GM23338 (cell line): ENCODE data around the gene MECP2. TPM values are rescaled to one million over a fixed set of nuclear protein-coding genes. Genes with fewer than 3 reads are reported as not detected.
"Not testable (repeated sequence)": the region's sequence is repeated elsewhere in the genome, so short reads cannot be mapped to it uniquely, and the experiment has no call there.

Experiments
- ATAC-seq: fragments of 200-7000 bp; cut with Tn5 transposase; 3 replicates; pipeline ENCODE4 v1.9.1; 2020
- DNase-seq: peaks from one replicate; pipeline ENCODE4 v3.0.0-alpha.2; 2015; ENCODE audit warnings: low spot score
- H2AFZ ChIP-seq: fragments of 200-600 bp; sonication (generic); 2 replicates; pipeline ENCODE4 v1.8.0; 2016; ENCODE audit warnings: antibody characterized with exemption, mild to moderate bottlenecking, moderate library complexity
- H3F3A ChIP-seq: fragments of 200-600 bp; sonication (generic); replicated peaks from 2 replicates; pipeline ENCODE4 v1.8.0; 2017; ENCODE audit warnings: antibody characterized with exemption, mixed run types, low read depth
- H3K27ac ChIP-seq: fragments of 200-600 bp; sonication (generic); 2 replicates; pipeline ENCODE4 v1.6.1; 2016; ENCODE audit warnings: low read depth
- H3K27me3 ChIP-seq: fragments of 200-600 bp; sonication (generic); 2 replicates; pipeline ENCODE4 v1.8.0; 2016; ENCODE audit warnings: mild to moderate bottlenecking, mixed run types, moderate library complexity; ENCODE audit not compliant: insufficient read depth
- H3K36me3 ChIP-seq: fragments of 200-600 bp; sonication (generic); 2 replicates; pipeline ENCODE4 v1.8.0; 2016; ENCODE audit warnings: mild to moderate bottlenecking; ENCODE audit not compliant: insufficient read depth
- H3K4me1 ChIP-seq: fragments of 200-600 bp; sonication (generic); 2 replicates; pipeline ENCODE4 v1.8.0; 2016; ENCODE audit warnings: mild to moderate bottlenecking, moderate library complexity; ENCODE audit not compliant: insufficient read depth
- H3K4me2 ChIP-seq: fragments of 200-600 bp; sonication (generic); 2 replicates; pipeline ENCODE4 v1.7.1; 2017; ENCODE audit warnings: mixed run types
- H3K4me3 ChIP-seq: fragments of 200-600 bp; sonication (generic); 2 replicates; pipeline ENCODE4 v1.6.1; 2016; ENCODE audit warnings: mixed run types
- H3K79me2 ChIP-seq: fragments of 200-600 bp; sonication (generic); replicated peaks from 2 replicates; pipeline ENCODE4 v1.8.0; 2017; ENCODE audit warnings: mild to moderate bottlenecking; ENCODE audit not compliant: insufficient read depth
- H3K9me2 ChIP-seq: fragments of 200-600 bp; sonication (generic); 2 replicates; pipeline ENCODE4 v1.8.0; 2017; ENCODE audit not compliant: insufficient read depth
- H4K20me1 ChIP-seq: fragments of 200-600 bp; sonication (generic); replicated peaks from 2 replicates; pipeline ENCODE4 v1.8.0; 2017; ENCODE audit warnings: mild to moderate bottlenecking; ENCODE audit not compliant: insufficient read depth
- H3K27ac Mint-ChIP-seq: 2 replicates; pipeline ENCODE4 v1.8.0; 2020; ENCODE audit warnings: inconsistent platforms, mild to moderate bottlenecking, moderate library complexity, mixed read lengths
- H3K27me3 Mint-ChIP-seq: 3 replicates; pipeline ENCODE4 v1.8.0; 2022; ENCODE audit warnings: low read depth, mild to moderate bottlenecking, moderate library complexity, mixed read lengths, inconsistent platforms; ENCODE audit not compliant: insufficient read depth, poor library complexity
- H3K36me3 Mint-ChIP-seq: 3 replicates; pipeline ENCODE4 v1.8.0; 2021; ENCODE audit warnings: low read depth, mild to moderate bottlenecking, inconsistent platforms, moderate library complexity, mixed read lengths
- H3K4me1 Mint-ChIP-seq: 3 replicates; pipeline ENCODE4 v1.8.0; 2020; ENCODE audit warnings: mild to moderate bottlenecking, inconsistent platforms, mixed read lengths
- H3K4me3 Mint-ChIP-seq: 3 replicates; pipeline ENCODE4 v1.8.0; 2021; ENCODE audit warnings: moderate library complexity, mild to moderate bottlenecking, inconsistent platforms, mixed read lengths
- H3K9me3 Mint-ChIP-seq: 3 replicates; pipeline ENCODE4 v1.8.0; 2020; ENCODE audit warnings: moderate library complexity, mild to moderate bottlenecking, inconsistent platforms, mixed read lengths
- EZH2 ChIP-seq: fragments of 200-600 bp; sonication (generic); IDR thresholded peaks from one replicate; pipeline ENCODE4 v1.8.0; 2017; ENCODE audit warnings: antibody characterized with exemption, mild to moderate bottlenecking, low read depth; ENCODE audit not compliant: unreplicated experiment
- JUNB ChIP-seq: IDR thresholded peaks from one replicate; pipeline ENCODE4 v1.6.1; 2016; ENCODE audit warnings: antibody characterized with exemption; ENCODE audit not compliant: unreplicated experiment
- NANOG ChIP-seq: IDR thresholded peaks from 2 replicates; pipeline ENCODE4 v1.6.1; 2016; ENCODE audit warnings: antibody characterized with exemption, borderline replicate concordance
- POLR2AphosphoS5 ChIP-seq: IDR thresholded peaks from 2 replicates; pipeline ENCODE4 v1.6.1; 2016; ENCODE audit warnings: antibody characterized with exemption, low read depth
- STAT1 ChIP-seq: IDR thresholded peaks from one replicate; pipeline ENCODE4 v1.6.1; 2016; ENCODE audit warnings: antibody characterized with exemption; ENCODE audit not compliant: unreplicated experiment
- ZNF114 ChIP-seq: fragments of 250-450 bp; sonication (Bioruptor Pico); IDR thresholded peaks from 2 replicates; pipeline ENCODE4 v1.5.0; 2020; ENCODE audit warnings: mild to moderate bottlenecking, moderate library complexity
- polyA plus RNA-seq: library from polyadenylated mRNA; unstranded; fragments of >200 nt; fragmentation: Nextera tagmentation; extraction: Ambion mirVana; gene quantifications from 2 replicates; pipeline ENCODE4 v1.2.1, GENCODE V29; 2016
- total RNA-seq: library from RNA; depleted of rRNA; stranded (reverse); fragments of >200 nt; shearing (Covaris generic); gene quantifications from 2 replicates; pipeline ENCODE4 v1.2.3, GENCODE V29; 2014
- TF ChIP-seq, protein P1 (sequence below), 2 experiments: fragments of 200-600 bp in 1 of 2; sonication (generic) in 1 of 2; conservative IDR thresholded peaks; 2 replicates each; pipeline versions ENCODE4 v1.5.1 to v1.6.1; 2016 to 2017; ENCODE audit warnings: antibody characterized with exemption in 2 of 2, low read depth in 2 of 2, mild to moderate bottlenecking in 2 of 2, moderate library complexity in 1 of 2
- TF ChIP-seq, protein P2 (sequence below): IDR thresholded peaks from 2 replicates; pipeline ENCODE4 v1.6.1; 2016; ENCODE audit warnings: antibody characterized with exemption

The MECP2 gene
- total and polyA plus RNA-seq, 2 experiments from 2014 or later: 27.7 to 32.7 TPM

DNA sequence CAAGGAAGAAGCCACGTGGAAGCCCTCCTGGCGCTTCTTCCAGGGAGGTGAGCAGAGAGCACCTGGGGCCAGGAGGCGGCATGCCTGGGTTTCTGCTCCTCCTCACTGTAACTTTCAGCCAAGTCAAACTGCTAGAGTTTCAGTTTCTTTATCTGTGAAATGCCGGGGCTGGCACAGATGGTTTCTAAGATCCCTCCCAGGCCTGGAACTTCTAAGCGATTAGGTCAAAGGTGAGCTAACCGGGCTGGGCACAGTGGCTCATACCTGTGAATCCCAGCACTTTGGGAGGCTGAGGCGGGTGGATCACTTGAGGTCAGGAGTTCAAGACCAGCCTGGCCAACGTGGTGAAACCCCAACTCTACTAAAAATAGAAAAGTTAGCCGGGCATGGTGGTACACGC, 117.1 kb downstream of the MECP2 start:
- not testable (repeated sequence) for H4K20me1 ChIP-seq, H3K4me1 ChIP-seq, H3K9me3 Mint-ChIP-seq, H2AFZ ChIP-seq, H3K36me3 Mint-ChIP-seq, H3K4me2 ChIP-seq, H3K27me3 ChIP-seq, DNase-seq, H3K4me3 Mint-ChIP-seq, H3K9me2 ChIP-seq, H3K27me3 Mint-ChIP-seq, H3K79me2 ChIP-seq, H3F3A ChIP-seq, H3K36me3 ChIP-seq, H3K4me1 Mint-ChIP-seq, H3K4me3 ChIP-seq, ATAC-seq, H3K27ac Mint-ChIP-seq, H3K27ac ChIP-seq

DNA sequence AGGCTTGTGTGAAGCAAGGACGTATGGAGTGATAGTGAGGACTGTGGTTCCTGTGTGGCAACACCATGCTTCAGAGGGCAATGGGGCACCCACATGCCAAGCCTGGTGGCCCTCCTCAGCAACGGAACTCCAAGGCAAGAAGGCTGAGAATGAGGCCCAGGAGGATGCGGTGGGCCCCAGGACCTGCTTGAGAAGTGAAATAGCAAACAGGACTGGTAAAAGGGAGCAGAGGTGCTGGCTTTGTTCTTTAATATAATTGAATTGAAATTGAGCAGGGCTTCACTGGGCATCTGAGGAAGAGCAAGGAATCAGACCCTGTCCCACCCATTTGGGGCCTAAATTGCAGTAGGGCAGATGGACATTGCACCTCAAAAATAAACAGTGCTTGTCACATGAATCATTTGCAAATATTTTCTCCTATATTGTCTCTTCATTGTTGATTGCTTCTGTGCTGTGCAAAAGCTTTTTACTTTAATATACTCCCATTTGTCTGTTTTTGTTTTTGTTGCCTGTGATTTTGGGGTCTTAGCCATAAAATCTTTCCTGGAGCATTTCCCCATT, 122.7 kb downstream of the MECP2 start:
- peaks cover 7% of the 10 kb centered on the region for H3K79me2 ChIP-seq
- no peaks in the 10 kb centered on the region; the same call in 2 of the 3 replicates for H3K9me3 Mint-ChIP-seq
- H3K4me3 ChIP-seq: no peak overlapping the region
- H3K27me3 Mint-ChIP-seq: peaks cover 2% of the 10 kb centered on the region
- H3K27me3 ChIP-seq: no peaks in the 10 kb centered on the region
- no peaks in the 10 kb centered on the region for H3K4me1 ChIP-seq
- no peaks in the 10 kb centered on the region for H3K36me3 ChIP-seq
- H3K27ac Mint-ChIP-seq: no peak overlapping the region
- H2AFZ ChIP-seq: no peak overlapping the region
- 0 out of 2 replicates have a peak, but pooled peaks cover 4% of the 10 kb centered on the region for H3F3A ChIP-seq
- no peak overlapping the region; the same call in 2 of the 3 replicates for H3K4me3 Mint-ChIP-seq
- ATAC-seq: no peak
- H4K20me1 ChIP-seq: no peaks in the 10 kb centered on the region
- no peak for TF ChIP-seq EZH2
- TF ChIP-seq POLR2AphosphoS5: no peak
- TF ChIP-seq, protein P1, sequence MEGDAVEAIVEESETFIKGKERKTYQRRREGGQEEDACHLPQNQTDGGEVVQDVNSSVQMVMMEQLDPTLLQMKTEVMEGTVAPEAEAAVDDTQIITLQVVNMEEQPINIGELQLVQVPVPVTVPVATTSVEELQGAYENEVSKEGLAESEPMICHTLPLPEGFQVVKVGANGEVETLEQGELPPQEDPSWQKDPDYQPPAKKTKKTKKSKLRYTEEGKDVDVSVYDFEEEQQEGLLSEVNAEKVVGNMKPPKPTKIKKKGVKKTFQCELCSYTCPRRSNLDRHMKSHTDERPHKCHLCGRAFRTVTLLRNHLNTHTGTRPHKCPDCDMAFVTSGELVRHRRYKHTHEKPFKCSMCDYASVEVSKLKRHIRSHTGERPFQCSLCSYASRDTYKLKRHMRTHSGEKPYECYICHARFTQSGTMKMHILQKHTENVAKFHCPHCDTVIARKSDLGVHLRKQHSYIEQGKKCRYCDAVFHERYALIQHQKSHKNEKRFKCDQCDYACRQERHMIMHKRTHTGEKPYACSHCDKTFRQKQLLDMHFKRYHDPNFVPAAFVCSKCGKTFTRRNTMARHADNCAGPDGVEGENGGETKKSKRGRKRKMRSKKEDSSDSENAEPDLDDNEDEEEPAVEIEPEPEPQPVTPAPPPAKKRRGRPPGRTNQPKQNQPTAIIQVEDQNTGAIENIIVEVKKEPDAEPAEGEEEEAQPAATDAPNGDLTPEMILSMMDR (conservative IDR thresholded peaks at IDR 0.05; ENCODE audit: low read depth in 2 of 2): no peak
- no peak for TF ChIP-seq NANOG
- no peak for TF ChIP-seq JUNB
- TF ChIP-seq ZNF114 (CRISPR knock-in tag): no peak
- TF ChIP-seq STAT1: no peak
- no peak overlapping the region for H3K4me2 ChIP-seq
- DNase-seq: no peak
- H3K27ac ChIP-seq: no peak overlapping the region
- H3K36me3 Mint-ChIP-seq: no peaks in the 10 kb centered on the region; the same call in 2 of the 3 replicates
- H3K4me1 Mint-ChIP-seq: peaks cover 14% of the 10 kb centered on the region; the same call in 2 of the 3 replicates
- no peaks in the 10 kb centered on the region for H3K9me2 ChIP-seq

DNA sequence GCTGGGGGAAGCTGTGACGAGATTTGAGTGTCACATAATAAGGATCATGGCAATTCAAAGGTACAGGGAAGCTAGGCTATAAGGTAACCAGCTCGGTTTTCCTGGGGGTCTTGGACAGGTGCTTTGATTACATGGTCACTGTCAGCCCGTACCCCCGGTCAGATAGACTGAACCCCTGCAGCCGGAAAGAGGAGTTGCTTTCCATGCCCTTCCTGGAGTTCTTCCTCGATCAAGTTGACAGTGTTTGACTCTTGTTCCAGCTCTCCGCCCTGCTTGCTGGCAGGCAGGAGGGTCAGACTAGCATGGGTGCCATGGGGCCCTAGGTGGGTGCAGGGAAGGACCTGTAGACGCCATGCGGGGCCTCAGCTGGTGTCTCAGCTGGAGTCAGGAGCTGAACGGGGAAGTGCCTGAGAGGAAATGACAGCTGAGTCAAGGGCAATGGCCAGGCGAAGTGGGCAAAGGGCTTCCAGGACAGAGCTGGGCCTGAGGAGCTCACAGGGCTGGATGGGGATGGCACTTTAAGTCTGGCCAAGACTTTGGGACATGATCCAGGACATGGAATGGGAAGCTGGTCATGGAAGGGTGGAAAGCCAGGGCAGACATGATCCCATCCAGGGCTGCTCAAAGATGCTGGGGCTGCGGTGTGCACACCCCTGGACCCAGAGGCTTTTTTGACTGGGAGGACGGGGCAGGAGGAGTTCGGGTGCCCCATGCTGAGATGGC, 123.4 kb downstream of the MECP2 start:
- ATAC-seq: no peak
- peaks cover 14% of the 10 kb centered on the region for H3K79me2 ChIP-seq
- H3K27me3 ChIP-seq: no peaks in the 10 kb centered on the region
- H3F3A ChIP-seq: 0 out of 2 replicates have a peak, but pooled peaks cover 4% of the 10 kb centered on the region
- H3K9me3 Mint-ChIP-seq: no peaks in the 10 kb centered on the region; the same call in 2 of the 3 replicates
- peak overlapping the region; percentile 52; the same call in 1 of the 2 replicates for H3K27ac Mint-ChIP-seq
- no peaks in the 10 kb centered on the region for H4K20me1 ChIP-seq
- H3K27me3 Mint-ChIP-seq: peaks cover 2% of the 10 kb centered on the region
- no peaks in the 10 kb centered on the region for H3K9me2 ChIP-seq
- H3K4me3 Mint-ChIP-seq: peak overlapping the region; percentile 88
- no peaks in the 10 kb centered on the region for H3K36me3 ChIP-seq
- H3K4me3 ChIP-seq: no peak overlapping the region
- no peak overlapping the region for H2AFZ ChIP-seq
- H3K27ac ChIP-seq: no peak overlapping the region; the same call in 1 of the 2 replicates
- H3K4me2 ChIP-seq: no peak overlapping the region
- H3K4me1 Mint-ChIP-seq: peaks cover 14% of the 10 kb centered on the region; the same call in 2 of the 3 replicates
- peaks cover 4% of the 10 kb centered on the region; the same call in 2 of the 3 replicates for H3K36me3 Mint-ChIP-seq
- H3K4me1 ChIP-seq: no peaks in the 10 kb centered on the region
- DNase-seq: no peak
- TF ChIP-seq, protein P1 (conservative IDR thresholded peaks at IDR 0.05; ENCODE audit: low read depth in 2 of 2): no peak
- TF ChIP-seq, protein P2, sequence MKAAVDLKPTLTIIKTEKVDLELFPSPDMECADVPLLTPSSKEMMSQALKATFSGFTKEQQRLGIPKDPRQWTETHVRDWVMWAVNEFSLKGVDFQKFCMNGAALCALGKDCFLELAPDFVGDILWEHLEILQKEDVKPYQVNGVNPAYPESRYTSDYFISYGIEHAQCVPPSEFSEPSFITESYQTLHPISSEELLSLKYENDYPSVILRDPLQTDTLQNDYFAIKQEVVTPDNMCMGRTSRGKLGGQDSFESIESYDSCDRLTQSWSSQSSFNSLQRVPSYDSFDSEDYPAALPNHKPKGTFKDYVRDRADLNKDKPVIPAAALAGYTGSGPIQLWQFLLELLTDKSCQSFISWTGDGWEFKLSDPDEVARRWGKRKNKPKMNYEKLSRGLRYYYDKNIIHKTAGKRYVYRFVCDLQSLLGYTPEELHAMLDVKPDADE: no peak
